ENCODE data around the gene SHISA9.

The SHISA9 gene

GRCh38 chr16:13242201-13242600 lies 340.8 kb downstream of the SHISA9 start:
- Histone ChIP-seq H3K4me3 (ENCODE audit: low read length) (no peak overlapping the region), H3K9ac (ENCODE audit: low read length) (no peak overlapping the region), H3K27me3 (ENCODE audit: control insufficient read depth, insufficient read depth, low read length) (no peaks in the 10 kb centered on the region), H3K27ac (ENCODE audit: low read depth, low read length) (no peak overlapping the region), H3K36me3 (ENCODE audit: control insufficient read depth, insufficient read depth, low read length) (no peaks in the 10 kb centered on the region), H3K4me1 (ENCODE audit: control insufficient read depth, insufficient read depth, low read length) (no peaks in the 10 kb centered on the region)

- Histone ChIP-seq H3K27me3 (ENCODE audit: control insufficient read depth, insufficient read depth, low read length) (no peaks in the 10 kb centered on the region), H3K4me3 (ENCODE audit: low read length) (no peak overlapping the region), H3K27ac (ENCODE audit: low read depth, low read length) (no peak overlapping the region), H3K9ac (ENCODE audit: low read length) (no peak overlapping the region), H3K4me1 (ENCODE audit: control insufficient read depth, insufficient read depth, low read length) (no peaks in the 10 kb centered on the region), H3K36me3 (ENCODE audit: control insufficient read depth, insufficient read depth, low read length) (no peaks in the 10 kb centered on the region)
Observed at GRCh38 chr16:13244770-13245169, 343.4 kb downstream of the SHISA9 start.

- no peak overlapping the region for H3K9ac ChIP-seq (ENCODE audit: low read length)
- H3K4me1 ChIP-seq (ENCODE audit: control insufficient read depth, insufficient read depth, low read length): no peaks in the 10 kb centered on the region
- H3K27me3 ChIP-seq (ENCODE audit: control insufficient read depth, insufficient read depth, low read length): no peaks in the 10 kb centered on the region
- no peak overlapping the region for H3K4me3 ChIP-seq (ENCODE audit: low read length)
- no peak overlapping the region for H3K27ac ChIP-seq (ENCODE audit: low read depth, low read length)
- no peaks in the 10 kb centered on the region for H3K36me3 ChIP-seq (ENCODE audit: control insufficient read depth, insufficient read depth, low read length)
Observed at GRCh38 chr16:13245713-13246377, 344.4 kb downstream of the SHISA9 start.

GRCh38 chr16:13254998-13255614 lies 353.7 kb downstream of the SHISA9 start:
- Histone ChIP-seq H3K4me1 (ENCODE audit: control insufficient read depth, insufficient read depth, low read length) (no peaks in the 10 kb centered on the region), H3K27ac (ENCODE audit: low read depth, low read length) (no peak overlapping the region), H3K4me3 (ENCODE audit: low read length) (no peak overlapping the region), H3K36me3 (ENCODE audit: control insufficient read depth, insufficient read depth, low read length) (no peaks in the 10 kb centered on the region), H3K9ac (ENCODE audit: low read length) (no peak overlapping the region), H3K27me3 (ENCODE audit: control insufficient read depth, insufficient read depth, low read length) (no peaks in the 10 kb centered on the region)

GRCh38 chr16:13262270-13263090 lies 361.1 kb downstream of the SHISA9 start:
- Histone ChIP-seq H3K27ac (ENCODE audit: low read depth, low read length) (no peak overlapping the region), H3K4me3 (ENCODE audit: low read length) (no peak overlapping the region), H3K9ac (ENCODE audit: low read length) (no peak overlapping the region), H3K4me1 (ENCODE audit: control insufficient read depth, insufficient read depth, low read length) (no peaks in the 10 kb centered on the region), H3K36me3 (ENCODE audit: control insufficient read depth, insufficient read depth, low read length) (no peaks in the 10 kb centered on the region), H3K27me3 (ENCODE audit: control insufficient read depth, insufficient read depth, low read length) (no peaks in the 10 kb centered on the region)

- Histone ChIP-seq H3K27ac (ENCODE audit: low read depth, low read length) (no peak overlapping the region), H3K27me3 (ENCODE audit: control insufficient read depth, insufficient read depth, low read length) (no peaks in the 10 kb centered on the region), H3K9ac (ENCODE audit: low read length) (no peak overlapping the region), H3K36me3 (ENCODE audit: control insufficient read depth, insufficient read depth, low read length) (no peaks in the 10 kb centered on the region), H3K4me1 (ENCODE audit: control insufficient read depth, insufficient read depth, low read length) (no peaks in the 10 kb centered on the region), H3K4me3 (ENCODE audit: low read length) (no peak overlapping the region)
Observed at GRCh38 chr16:13264749-13265552, 363.6 kb downstream of the SHISA9 start.

- no peaks in the 10 kb centered on the region for H3K36me3 ChIP-seq (ENCODE audit: control insufficient read depth, insufficient read depth, low read length)
- no peaks in the 10 kb centered on the region for H3K27me3 ChIP-seq (ENCODE audit: control insufficient read depth, insufficient read depth, low read length)
- H3K4me1 ChIP-seq (ENCODE audit: control insufficient read depth, insufficient read depth, low read length): no peaks in the 10 kb centered on the region
- H3K9ac ChIP-seq (ENCODE audit: low read length): no peak overlapping the region
- no peak overlapping the region for H3K4me3 ChIP-seq (ENCODE audit: low read length)
- no peak overlapping the region for H3K27ac ChIP-seq (ENCODE audit: low read depth, low read length)
Observed at GRCh38 chr16:13269359-13269758, 368.0 kb downstream of the SHISA9 start.

- Histone ChIP-seq H3K9ac (ENCODE audit: low read length) (no peak overlapping the region), H3K4me1 (ENCODE audit: control insufficient read depth, insufficient read depth, low read length) (no peaks in the 10 kb centered on the region), H3K36me3 (ENCODE audit: control insufficient read depth, insufficient read depth, low read length) (no peaks in the 10 kb centered on the region), H3K27me3 (ENCODE audit: control insufficient read depth, insufficient read depth, low read length) (no peaks in the 10 kb centered on the region), H3K4me3 (ENCODE audit: low read length) (no peak overlapping the region), H3K27ac (ENCODE audit: low read depth, low read length) (no peak overlapping the region)
Observed at GRCh38 chr16:13269905-13270528, 368.6 kb downstream of the SHISA9 start.

- H3K36me3 ChIP-seq (ENCODE audit: control insufficient read depth, insufficient read depth, low read length): no peaks in the 10 kb centered on the region
- H3K27ac ChIP-seq (ENCODE audit: low read depth, low read length): no peak overlapping the region
- no peaks in the 10 kb centered on the region for H3K27me3 ChIP-seq (ENCODE audit: control insufficient read depth, insufficient read depth, low read length)
Observed at GRCh38 chr16:13270602-13271001, 369.2 kb downstream of the SHISA9 start.

GRCh38 chr16:13289515-13289914 lies 388.1 kb downstream of the SHISA9 start:
- Histone ChIP-seq H3K36me3 (ENCODE audit: control insufficient read depth, insufficient read depth, low read length) (no peaks in the 10 kb centered on the region), H3K4me1 (ENCODE audit: control insufficient read depth, insufficient read depth, low read length) (no peaks in the 10 kb centered on the region), H3K4me3 (ENCODE audit: low read length) (no peak overlapping the region)

More at GRCh38 chr16:13270602-13271001, 369.2 kb downstream of the SHISA9 start:
- no peaks in the 10 kb centered on the region for H3K4me1 ChIP-seq (ENCODE audit: control insufficient read depth, insufficient read depth, low read length)
- no peak overlapping the region for H3K9ac ChIP-seq (ENCODE audit: low read length)
- no peak overlapping the region for H3K4me3 ChIP-seq (ENCODE audit: low read length)

More at GRCh38 chr16:13289515-13289914, 388.1 kb downstream of the SHISA9 start:
- no peak overlapping the region for H3K9ac ChIP-seq (ENCODE audit: low read length)
- H3K27ac ChIP-seq (ENCODE audit: low read depth, low read length): no peak overlapping the region
- H3K27me3 ChIP-seq (ENCODE audit: control insufficient read depth, insufficient read depth, low read length): no peaks in the 10 kb centered on the region

Measured in rectal smooth muscle tissue (tissue), 1 donor.